HG03457 (cell line): ENCODE measurements around the gene BMPR1B.

Source experiments
- ATAC-seq: cut with Tn5 transposase; IDR thresholded peaks from one replicate; pipeline ENCODE4 v1.9.1; 2021; ENCODE audit warnings: moderate number of reproducible peaks; ENCODE audit not compliant: unreplicated experiment

Gene BMPR1B

DNA sequence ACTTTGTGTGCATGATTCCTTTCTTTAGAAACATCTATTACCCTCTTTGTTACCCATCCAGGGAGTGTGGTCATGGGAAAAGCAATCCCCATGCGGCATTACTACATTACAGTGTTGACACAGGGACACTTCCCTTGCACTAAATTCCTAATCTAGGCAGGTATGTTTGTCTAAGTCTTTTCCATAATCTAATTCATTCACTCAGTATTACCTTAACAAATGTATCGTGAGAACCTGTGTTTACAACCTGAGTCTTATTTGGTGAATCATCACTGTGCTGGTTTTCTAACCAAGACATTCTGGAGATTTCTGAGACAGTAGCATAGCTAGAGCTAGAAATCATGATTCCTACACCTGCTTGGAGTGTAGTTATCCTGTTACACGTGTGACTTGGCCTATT is 326.8 kb downstream of the BMPR1B start:
- no peak for ATAC-seq

DNA sequence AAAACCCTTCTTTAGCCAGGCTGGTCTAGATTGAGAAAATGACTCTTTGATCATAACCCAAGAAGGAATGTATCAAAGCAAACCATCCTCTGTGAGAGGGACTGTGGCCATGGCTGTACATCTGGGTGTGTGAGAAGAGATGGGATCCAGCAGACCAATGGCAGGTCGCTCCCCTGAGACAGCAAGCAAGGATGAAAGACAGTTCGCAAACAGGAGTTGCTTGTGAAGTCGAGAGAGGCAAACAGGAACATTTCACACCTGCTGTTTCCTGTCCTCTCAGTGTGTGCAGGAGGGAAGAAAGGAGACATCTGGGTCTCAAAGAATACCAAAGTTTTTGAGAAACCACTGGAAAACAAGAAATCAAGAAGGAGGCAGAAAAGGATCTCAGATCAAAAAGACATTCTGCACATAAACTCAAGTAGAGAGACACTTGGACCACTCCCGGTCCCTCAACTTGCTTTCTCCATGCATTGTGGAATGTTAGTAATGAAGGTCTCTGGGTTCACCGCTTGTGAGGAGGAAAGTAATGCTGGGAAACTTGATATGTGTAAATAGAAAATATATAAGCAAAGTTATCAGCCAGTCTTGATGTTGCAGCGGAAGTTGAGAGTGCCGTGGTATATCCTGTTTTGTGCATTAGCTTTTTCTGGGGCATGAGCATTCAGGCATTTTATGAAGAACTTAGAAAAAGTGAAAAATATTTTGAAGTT is 327.5 kb downstream of the BMPR1B start:
- no peak for ATAC-seq

GRCh38 chr4:95086551-95086950 is 328.8 kb downstream of the BMPR1B start:
- ATAC-seq = no peak

DNA sequence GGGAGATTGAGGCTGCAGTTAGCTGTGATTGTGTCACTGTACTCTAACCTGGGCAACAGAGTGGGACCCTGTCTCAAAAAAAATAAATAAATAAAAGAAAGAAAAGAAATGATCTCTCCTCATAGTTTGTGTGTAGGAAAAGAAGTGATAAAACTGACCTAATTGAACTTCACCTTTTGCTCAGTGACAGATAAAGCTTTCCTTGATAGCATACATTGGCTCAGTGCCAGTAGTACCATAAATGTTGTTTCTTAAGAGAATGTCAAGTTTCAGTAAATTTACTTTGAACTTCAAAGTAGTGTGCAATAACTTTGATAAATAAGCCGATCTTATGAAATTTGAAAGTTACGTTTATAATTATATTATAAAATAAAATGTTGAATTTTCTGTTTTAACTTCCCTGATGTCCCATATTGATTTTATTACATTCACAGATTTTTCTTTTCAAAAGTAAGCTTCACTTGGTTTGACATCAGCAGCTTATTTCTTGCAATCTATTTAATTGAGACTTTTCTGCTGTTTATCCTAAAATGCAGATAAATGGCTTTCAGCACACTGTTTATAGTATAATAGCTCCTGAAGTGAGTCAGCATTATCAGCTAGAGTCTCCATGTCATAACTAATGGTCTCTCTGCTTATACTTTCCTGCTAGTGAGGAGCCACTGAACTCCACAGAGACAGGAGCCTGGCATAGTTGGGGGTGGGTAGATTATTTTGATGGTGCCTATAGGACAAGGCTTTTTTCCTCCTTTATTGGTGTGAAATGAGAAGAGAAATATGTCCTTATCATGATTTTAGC is 330.1 kb downstream of the BMPR1B start:
- no peak for ATAC-seq

GRCh38 chr4:95091272-95091671 is 333.5 kb downstream of the BMPR1B start:
- ATAC-seq = no peak

DNA sequence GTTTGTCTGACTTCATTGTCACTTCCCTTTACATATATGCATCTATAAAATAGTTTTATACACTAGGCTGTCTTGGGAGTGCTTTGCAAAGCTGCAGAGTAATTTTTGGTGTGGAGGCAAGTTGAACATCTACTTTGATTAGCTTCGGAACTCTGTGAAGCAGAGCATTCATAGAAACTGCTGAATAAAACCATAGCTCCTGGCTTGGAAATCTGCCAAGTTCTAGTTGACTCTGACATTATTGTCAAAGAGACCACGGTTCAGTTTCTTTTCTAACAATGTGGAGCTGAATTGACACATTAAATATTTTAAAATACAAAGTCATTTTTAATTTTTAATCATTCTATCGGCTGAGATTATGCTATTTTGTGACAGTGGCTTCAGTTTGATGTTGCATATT is 335.0 kb downstream of the BMPR1B start:
- ATAC-seq = no peak

DNA sequence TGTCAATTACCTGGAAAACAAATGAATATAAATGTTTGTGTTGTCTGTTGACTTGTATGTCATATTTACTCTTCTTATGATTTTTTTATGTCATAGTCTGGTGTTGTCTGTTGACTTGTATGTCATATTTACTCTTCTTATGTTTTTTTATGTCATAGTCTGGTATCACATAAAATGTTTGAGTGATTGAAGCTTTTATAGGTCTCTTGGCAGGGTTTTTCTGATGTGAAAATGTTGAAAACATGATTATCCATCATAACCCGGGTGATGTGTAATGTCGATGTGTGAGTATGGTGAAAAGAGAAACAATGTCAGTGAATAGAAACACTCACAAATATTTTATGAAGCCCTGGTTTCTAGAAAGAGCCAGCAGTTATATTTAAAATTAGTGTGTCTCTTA is 335.7 kb downstream of the BMPR1B start:
- no peak for ATAC-seq

GRCh38 chr4:95093936-95094929 is 336.5 kb downstream of the BMPR1B start:
- no peak for ATAC-seq

DNA sequence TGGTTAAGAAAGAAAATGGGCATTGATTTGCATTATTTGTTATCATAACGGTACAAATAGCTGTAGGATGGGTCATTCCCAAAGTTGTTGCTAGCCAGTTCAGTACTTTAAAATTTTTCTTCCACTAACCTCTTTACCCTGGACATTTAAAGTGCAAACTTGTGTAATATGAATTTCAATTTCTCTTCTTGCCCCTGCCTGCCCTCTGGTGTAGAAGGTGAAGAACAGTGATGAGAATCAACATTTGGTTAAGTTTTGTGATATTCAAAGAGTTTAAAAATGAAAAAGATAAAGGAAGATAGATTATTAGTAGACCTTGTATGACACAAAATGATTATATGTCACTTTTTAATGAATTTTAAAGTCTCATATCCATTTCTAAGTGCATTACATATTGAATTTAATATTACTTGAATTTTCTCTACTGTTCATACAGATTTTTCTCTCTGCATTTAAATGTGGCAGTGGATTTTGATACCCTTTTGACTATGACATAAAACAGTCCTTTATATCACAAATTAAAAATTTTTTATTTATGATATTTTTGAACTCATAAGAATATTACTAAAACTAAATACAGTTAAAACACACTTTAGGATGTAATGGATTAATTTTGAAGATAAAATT is 337.7 kb downstream of the BMPR1B start:
- ATAC-seq = no peak

DNA sequence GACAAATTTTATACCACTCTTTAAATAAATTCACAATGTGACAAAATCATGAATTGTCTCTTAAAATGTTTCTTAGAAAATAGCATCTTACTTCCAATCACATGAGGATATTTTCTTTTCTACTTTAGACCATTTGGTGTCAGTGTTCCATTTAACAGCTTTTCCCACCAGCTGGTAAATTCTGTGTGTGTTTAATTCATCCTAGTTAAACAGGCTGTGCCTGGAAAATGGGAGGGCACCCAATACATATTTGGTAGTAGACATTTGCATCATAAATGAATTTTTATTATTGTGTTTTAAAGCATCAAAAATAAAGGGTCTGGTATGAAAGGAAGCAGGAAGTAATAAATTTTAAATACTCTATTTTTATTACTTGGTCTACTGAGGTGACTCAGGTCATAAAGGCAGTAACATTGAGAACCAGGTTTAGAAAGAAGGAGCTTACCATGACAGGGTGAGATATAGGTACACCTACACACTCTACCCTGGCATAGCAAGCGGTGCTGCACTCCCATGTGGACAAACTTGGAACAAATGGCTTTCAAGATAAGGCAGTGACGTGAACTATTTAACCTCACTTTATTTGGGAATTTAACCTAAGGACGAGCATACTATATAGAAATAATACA is 344.5 kb downstream of the BMPR1B start:
- no peak for ATAC-seq

- no peak for ATAC-seq
Observed at GRCh38 chr4:95105112-95105511, 347.4 kb downstream of the BMPR1B start.

DNA sequence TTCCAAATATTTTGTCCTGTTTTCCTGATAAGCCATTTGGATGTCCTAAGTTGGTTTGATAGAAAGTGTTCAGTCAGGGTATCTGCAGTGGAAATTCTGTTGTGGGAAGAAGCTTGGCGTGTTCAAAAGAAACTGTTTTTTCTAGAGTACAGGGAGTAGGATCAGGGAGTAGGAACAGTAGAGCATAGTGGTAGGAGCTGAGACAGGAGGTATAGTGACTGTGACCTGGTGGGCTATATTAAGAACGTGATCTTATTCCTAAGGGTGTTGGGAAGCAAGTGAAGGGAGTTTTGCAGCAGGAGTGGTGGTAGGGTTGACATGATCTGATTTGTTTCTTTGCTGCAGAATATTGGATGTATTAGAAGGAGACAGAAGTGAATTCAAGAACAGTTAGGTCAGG is 348.2 kb downstream of the BMPR1B start:
- no peak for ATAC-seq

DNA sequence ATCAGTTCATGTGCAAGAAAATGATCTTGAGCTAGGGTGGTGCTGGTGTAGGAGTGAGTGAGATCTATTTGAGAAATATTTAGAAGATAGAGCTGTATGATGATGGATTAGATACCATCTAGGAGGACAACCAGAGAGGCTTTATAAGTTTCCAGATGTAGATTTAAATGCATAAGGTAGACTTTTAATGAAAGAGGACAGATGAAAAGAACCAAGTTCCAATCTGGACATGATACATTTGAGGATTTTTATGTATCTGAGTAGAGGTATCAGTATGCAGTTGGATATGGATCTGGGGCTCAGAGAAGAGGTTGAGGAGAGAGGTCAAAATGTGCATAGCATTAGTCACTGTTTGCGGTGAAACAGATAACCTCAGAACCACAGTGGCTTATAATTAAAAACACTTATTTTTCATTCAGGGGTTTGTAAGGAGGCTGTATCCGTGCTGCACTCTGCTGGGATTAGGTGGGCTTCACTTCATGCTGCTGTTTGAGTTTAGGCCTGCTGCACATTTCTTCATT is 348.7 kb downstream of the BMPR1B start:
- no peak for ATAC-seq

DNA sequence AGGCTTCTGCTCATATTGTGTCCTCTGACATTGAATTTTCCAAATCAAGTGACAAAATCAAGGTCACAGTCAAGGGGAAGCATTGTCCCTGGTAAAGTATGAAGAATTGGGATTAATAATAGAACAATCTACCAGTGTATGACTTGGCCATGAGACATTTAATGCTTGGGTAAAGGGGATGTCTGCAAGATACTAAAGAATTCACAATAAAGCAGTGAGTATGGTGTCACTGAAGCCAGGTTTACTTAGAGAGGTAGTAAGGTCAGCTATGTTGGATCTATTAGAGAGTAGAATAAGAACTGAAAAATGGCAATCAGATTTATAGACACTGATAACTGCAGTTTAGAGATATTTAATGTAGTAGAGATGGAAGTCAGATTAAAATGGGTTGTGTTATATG is 349.2 kb downstream of the BMPR1B start:
- no peak for ATAC-seq

DNA sequence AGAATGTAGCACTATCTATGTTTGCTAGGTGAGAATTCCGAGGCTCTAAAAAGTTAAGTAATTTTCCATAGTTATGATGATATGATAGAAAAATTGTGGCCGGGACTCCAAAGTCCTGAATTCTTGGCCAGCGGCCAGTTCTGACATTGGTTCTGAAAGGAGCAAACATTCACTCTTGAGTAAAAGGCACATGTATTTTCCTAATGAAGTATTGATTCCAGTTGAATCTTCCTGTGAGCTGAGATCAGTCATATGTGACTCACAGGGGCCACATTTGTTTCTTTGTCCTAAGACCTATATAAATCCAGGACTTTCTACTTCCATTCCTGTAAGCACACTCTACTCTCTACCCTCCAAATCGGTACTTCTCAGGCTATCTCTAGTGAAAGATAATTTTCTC is 349.9 kb downstream of the BMPR1B start:
- no peak for ATAC-seq

DNA sequence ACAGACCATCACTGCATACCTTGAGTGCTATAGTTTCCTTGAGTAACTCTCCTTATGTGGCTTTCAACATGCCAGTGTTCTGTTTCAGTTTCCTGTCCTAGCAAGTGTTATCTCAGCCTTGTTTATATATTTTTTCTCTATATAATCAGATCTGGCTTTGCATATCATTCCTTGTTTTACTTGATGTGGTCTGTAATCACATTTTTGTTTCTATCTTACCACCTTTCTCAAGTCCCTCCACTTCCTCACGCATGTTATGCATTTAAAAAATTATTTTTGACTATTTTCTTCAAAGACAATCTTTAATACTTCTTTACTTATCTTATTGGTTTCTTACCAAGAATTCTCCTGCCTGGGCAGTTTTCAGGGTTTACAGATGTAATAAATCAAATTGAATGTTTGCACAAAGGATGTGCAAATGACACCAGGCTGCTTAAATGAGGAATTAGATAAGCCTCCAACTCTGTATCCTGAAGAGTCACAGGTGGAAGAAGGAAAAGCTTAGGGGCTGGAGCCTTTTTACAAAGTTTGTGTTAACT is 351.2 kb downstream of the BMPR1B start:
- no peak for ATAC-seq

DNA sequence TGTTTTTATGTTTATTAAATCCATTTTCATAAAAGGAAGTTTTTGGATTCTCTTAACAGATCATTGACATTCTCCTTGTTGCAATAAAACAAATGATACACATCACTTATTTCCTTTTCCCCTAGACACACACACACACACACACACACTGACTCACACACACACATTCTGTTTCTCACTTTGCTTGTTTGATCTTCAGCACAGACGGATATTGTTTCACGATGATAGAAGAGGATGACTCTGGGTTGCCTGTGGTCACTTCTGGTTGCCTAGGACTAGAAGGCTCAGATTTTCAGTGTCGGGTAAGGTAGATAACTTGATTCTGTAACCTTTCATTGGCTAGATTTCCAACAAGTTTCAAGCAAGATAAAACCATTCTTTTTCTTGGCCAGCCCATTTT is 356.8 kb downstream of the BMPR1B start:
- no peak for ATAC-seq

DNA sequence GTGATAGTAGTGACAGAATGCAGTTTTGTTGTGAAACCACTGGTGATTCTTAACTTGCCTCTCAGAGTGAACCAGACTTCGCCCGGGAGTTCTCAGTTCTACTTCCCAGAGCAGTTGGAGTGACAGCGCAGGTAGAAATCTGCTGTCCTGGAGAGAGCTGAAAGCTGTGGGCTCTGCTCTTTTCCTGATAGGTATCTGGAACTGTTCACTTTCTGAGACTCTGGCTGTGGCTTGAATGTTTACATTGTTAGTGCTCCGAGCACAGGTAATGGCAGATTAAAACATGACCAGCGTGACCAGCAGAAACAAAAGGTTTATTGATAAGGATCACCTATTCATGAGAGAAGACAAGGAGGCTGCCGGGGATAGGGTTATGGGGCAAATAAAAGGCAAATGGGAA is 360.7 kb downstream of the BMPR1B start:
- no peak for ATAC-seq

DNA sequence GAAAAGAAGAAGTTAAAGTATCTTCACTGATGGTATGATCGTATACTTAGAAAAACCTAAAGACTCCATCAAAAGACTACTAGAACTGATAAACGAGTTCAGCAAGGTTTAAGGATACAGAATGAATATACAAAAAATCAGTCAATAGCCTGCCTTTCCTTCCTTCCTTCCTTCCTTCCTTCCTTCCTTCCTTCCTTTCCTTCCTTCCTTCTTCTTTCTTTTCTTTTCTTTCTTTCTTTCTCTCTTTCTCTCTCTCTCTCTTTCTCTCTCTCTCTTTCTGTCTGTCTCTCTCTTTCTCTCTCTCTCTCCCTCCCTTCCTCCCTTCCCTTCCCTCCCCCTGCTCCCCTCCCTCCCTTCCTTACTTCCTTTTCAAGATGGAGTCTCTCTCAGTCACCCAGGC is 362.7 kb downstream of the BMPR1B start:
- no peak for ATAC-seq

DNA sequence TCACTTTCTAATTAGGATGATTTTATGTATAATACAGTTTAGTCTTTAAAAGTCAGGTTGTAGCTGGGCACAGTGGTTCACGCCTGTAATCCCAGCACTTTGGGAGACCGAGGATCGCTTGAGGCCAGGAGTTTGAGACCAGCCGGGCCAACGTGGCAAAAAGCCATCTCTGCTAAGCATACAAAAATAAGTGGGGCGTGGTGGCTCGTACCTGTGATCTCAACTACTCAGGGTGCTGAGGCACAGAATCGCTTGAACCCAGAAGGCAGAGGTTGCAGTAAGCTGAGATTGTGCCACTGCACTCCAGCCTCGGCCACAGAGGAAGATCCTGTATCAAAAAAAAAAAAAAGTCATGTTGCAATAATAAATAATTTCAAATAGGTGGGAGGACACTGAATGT is 364.2 kb downstream of the BMPR1B start:
- no peak for ATAC-seq
